ENCODE data around the gene JOSD2. TPM values are rescaled to one million over a fixed set of nuclear protein-coding genes. Genes with fewer than 3 reads are reported as not detected.

JOSD2 gene
- total RNA-seq, 1 experiment from 2014 or later = 5.4 TPM

DNA sequence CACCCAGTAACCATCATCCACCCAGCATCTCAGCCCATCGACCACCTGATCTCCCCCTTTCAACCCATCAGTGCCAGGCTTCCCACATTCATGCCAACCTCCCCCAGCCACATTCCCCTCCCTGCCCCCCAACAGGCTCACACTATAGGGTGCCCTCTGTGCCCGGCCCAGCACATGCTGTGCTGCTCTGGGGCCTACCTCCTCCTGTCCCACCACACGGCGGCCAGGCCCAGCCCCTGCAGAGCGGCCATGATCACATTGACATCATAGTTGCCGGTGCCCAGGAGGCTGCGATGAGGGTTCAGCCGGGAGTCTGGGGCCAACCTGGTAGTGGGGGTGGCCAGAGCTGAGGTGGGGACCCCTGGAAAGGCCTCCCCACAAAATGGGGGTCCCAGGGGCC, 3.6 kb downstream of the JOSD2 start:
- Mint-ChIP-seq H3K9me3 (no peaks in the 10 kb centered on the region; a peak in 1 of 5 replicates), H3K27me3 (ENCODE audit: low read depth) (peaks cover 27% of the 10 kb centered on the region), H3K4me3 (no peak overlapping the region), H3K27ac (no peak overlapping the region), H3K36me3 (ENCODE audit: insufficient read depth in 1 of 3, low read depth in 3 of 3) (no peaks in the 10 kb centered on the region; a peak in 1 of 7 replicates), H3K4me1 (peaks cover 7 to 12% of the 10 kb centered on the region in 2 experiments)
- Histone ChIP-seq H4K20me1 (ENCODE audit: control insufficient read depth, insufficient read depth, insufficient read length) (no peaks in the 10 kb centered on the region), H3T11ph (ENCODE audit: low read length) (no peak overlapping the region), H3K79me2 (ENCODE audit: insufficient read depth, low read length) (no peaks in the 10 kb centered on the region), H2AK5ac (ENCODE audit: insufficient read length, low read length) (no peak overlapping the region), H2BK20ac (ENCODE audit: low read depth, low read length, poor library complexity, severe bottlenecking) (no peak overlapping the region), H4K8ac (replicated peaks; ENCODE audit: insufficient read length, low read depth, low read length) (no peak overlapping the region), H3K9me3 (ENCODE audit: control insufficient read depth, low read depth, low read length) (no peaks in the 10 kb centered on the region), H2BK120ac (ENCODE audit: low read depth, low read length, poor library complexity, severe bottlenecking) (no peak overlapping the region), H3K27ac (ENCODE audit: insufficient read length, low read depth, low read length) (no peak overlapping the region), H3K18ac (ENCODE audit: insufficient read length, low read depth, low read length) (no peak overlapping the region), H3K9ac (ENCODE audit: extremely low read depth, insufficient read length, low read length) (no peak overlapping the region), H2AFZ (ENCODE audit: low read length) (no peak overlapping the region), H4K5ac (ENCODE audit: insufficient read length, low read depth, low read length) (no peak overlapping the region), H2BK12ac (ENCODE audit: insufficient read length, low read depth, low read length) (no peak overlapping the region), H3K14ac (ENCODE audit: insufficient read depth, low read length) (no peak overlapping the region), H3K27me3 (ENCODE audit: insufficient read depth, low read length) (peaks cover 2% of the 10 kb centered on the region; the same call in 1 of the 2 replicates), H3K23ac (ENCODE audit: insufficient read length, low read depth, low read length) (no peak overlapping the region), H3K4ac (ENCODE audit: low read depth, low read length) (no peak overlapping the region), H3K4me1 (ENCODE audit: insufficient read depth, low read length) (no peaks in the 10 kb centered on the region), H3K4me2 (ENCODE audit: insufficient read depth, insufficient read length, low read length) (no peak overlapping the region), H3K23me2 (ENCODE audit: insufficient read length, low read depth, low read length, poor library complexity, severe bottlenecking) (no peaks in the 10 kb centered on the region), H3K56ac (ENCODE audit: insufficient read length, low read depth, low read length) (no peak overlapping the region), H4K91ac (ENCODE audit: insufficient read length, low read depth, low read length) (no peak overlapping the region), H2BK15ac (ENCODE audit: low read depth, low read length) (no peak overlapping the region), H3K79me1 (ENCODE audit: insufficient read depth, low read depth, low read length, poor library complexity, severe bottlenecking) (no peaks in the 10 kb centered on the region), H2BK5ac (ENCODE audit: insufficient read length, low read length) (no peak overlapping the region)
- TF ChIP-seq, protein P1, sequence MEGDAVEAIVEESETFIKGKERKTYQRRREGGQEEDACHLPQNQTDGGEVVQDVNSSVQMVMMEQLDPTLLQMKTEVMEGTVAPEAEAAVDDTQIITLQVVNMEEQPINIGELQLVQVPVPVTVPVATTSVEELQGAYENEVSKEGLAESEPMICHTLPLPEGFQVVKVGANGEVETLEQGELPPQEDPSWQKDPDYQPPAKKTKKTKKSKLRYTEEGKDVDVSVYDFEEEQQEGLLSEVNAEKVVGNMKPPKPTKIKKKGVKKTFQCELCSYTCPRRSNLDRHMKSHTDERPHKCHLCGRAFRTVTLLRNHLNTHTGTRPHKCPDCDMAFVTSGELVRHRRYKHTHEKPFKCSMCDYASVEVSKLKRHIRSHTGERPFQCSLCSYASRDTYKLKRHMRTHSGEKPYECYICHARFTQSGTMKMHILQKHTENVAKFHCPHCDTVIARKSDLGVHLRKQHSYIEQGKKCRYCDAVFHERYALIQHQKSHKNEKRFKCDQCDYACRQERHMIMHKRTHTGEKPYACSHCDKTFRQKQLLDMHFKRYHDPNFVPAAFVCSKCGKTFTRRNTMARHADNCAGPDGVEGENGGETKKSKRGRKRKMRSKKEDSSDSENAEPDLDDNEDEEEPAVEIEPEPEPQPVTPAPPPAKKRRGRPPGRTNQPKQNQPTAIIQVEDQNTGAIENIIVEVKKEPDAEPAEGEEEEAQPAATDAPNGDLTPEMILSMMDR (conservative IDR thresholded peaks at IDR 0.05) = no peak
- no peak for DNase-seq
- no CpG with 5 or more reads among the region's 8 CpGs for WGBS (ENCODE audit: extremely low coverage, insufficient read length, low lambda C conversion rate)

Data from H9 (cell line).